Neural crest cell (in vitro differentiated cells): ENCODE results near the gene RET. TPM values are rescaled to one million over a fixed set of nuclear protein-coding genes. Genes with fewer than 3 reads are reported as not detected.

Experiments
- DNase-seq: peaks from one replicate; pipeline ENCODE4 v3.0.0; 2021; ENCODE audit warnings: low read depth, mixed read lengths, low spot score
- H3K27ac Mint-ChIP-seq: one replicate; pipeline ENCODE4 v1.8.0; 2021; ENCODE audit warnings: mild to moderate bottlenecking, mixed read lengths; ENCODE audit not compliant: unreplicated experiment
- H3K27me3 Mint-ChIP-seq: 2 replicates; pipeline ENCODE4 v1.8.0; 2021; ENCODE audit warnings: low read depth, mild to moderate bottlenecking, mixed read lengths
- H3K36me3 Mint-ChIP-seq: 2 replicates; pipeline ENCODE4 v1.8.0; 2021; ENCODE audit warnings: low read depth, mild to moderate bottlenecking, mixed read lengths
- H3K4me1 Mint-ChIP-seq: 2 replicates; pipeline ENCODE4 v1.8.0; 2021; ENCODE audit warnings: mixed read lengths
- H3K4me3 Mint-ChIP-seq: one replicate; pipeline ENCODE4 v1.8.0; 2021; ENCODE audit warnings: mild to moderate bottlenecking, mixed read lengths
- H3K9me3 Mint-ChIP-seq: 2 replicates; pipeline ENCODE4 v1.8.0; 2021; ENCODE audit warnings: mixed read lengths
- CTCF ChIP-seq: fragments of 200-600 bp; sonication (generic); conservative IDR thresholded peaks from 2 replicates; pipeline ENCODE4 v1.5.0; 2021; ENCODE audit warnings: antibody characterized with exemption, mild to moderate bottlenecking
- total RNA-seq: library from RNA; stranded (reverse); gene quantifications from 2 replicates; pipeline ENCODE4 v1.2.1, GENCODE V29; 2021

The RET gene
- total RNA-seq, 1 donor from 2014 or later, result 1.6 TPM

- Mint-ChIP-seq H3K4me1 (no peaks in the 10 kb centered on the region), H3K36me3 (no peaks in the 10 kb centered on the region), H3K27me3 (no peaks in the 10 kb centered on the region), H3K9me3 (no peaks in the 10 kb centered on the region), H3K27ac (no peak overlapping the region), H3K4me3 (no peak overlapping the region)
- no peak for TF ChIP-seq CTCF
- DNase-seq, result no peak
Observed at GRCh38 chr10:43114743-43115611, 38.1 kb downstream of the RET start.

- no peak overlapping the region for H3K27ac Mint-ChIP-seq
- H3K27me3 Mint-ChIP-seq, result no peaks in the 10 kb centered on the region
- DNase-seq, result no peak
- H3K4me3 Mint-ChIP-seq, result no peak overlapping the region
- no peaks in the 10 kb centered on the region for H3K36me3 Mint-ChIP-seq
- no peak for TF ChIP-seq CTCF
- peaks cover 9% of the 10 kb centered on the region for H3K4me1 Mint-ChIP-seq
- no peaks in the 10 kb centered on the region for H3K9me3 Mint-ChIP-seq
Observed at GRCh38 chr10:43115881-43116595, 39.2 kb downstream of the RET start.

- no peak for DNase-seq
- no peaks in the 10 kb centered on the region for H3K36me3 Mint-ChIP-seq
- peaks cover 14% of the 10 kb centered on the region for H3K4me1 Mint-ChIP-seq
- TF ChIP-seq CTCF, result no peak
- no peaks in the 10 kb centered on the region for H3K27me3 Mint-ChIP-seq
- no peak overlapping the region for H3K27ac Mint-ChIP-seq
- no peak overlapping the region for H3K4me3 Mint-ChIP-seq
- H3K9me3 Mint-ChIP-seq, result no peaks in the 10 kb centered on the region
Observed at GRCh38 chr10:43116596-43116995, 39.7 kb downstream of the RET start.

GRCh38 chr10:43117031-43117776 lies 40.3 kb downstream of the RET start:
- Mint-ChIP-seq H3K4me3 (no peak overlapping the region), H3K27ac (no peak overlapping the region), H3K4me1 (peaks cover 17% of the 10 kb centered on the region), H3K27me3 (no peaks in the 10 kb centered on the region), H3K36me3 (no peaks in the 10 kb centered on the region), H3K9me3 (no peaks in the 10 kb centered on the region)
- DNase-seq, result no peak
- no peak for TF ChIP-seq CTCF

- DNase-seq, result no peak
- Mint-ChIP-seq H3K4me3 (no peak overlapping the region), H3K9me3 (no peaks in the 10 kb centered on the region), H3K27ac (peak overlapping the region; percentile 57), H3K27me3 (no peaks in the 10 kb centered on the region), H3K4me1 (peaks cover 17% of the 10 kb centered on the region), H3K36me3 (no peaks in the 10 kb centered on the region)
- TF ChIP-seq CTCF, result no peak
Observed at GRCh38 chr10:43117777-43118583, 41.1 kb downstream of the RET start.
